Thoracic aorta (tissue), 2 donors: ENCODE data around the gene CCDC187. TPM values are rescaled to one million over a fixed set of nuclear protein-coding genes. Genes with fewer than 3 reads are reported as not detected.

ENCODE experiments used
- ATAC-seq: fragments of 150-250 bp; one replicate; pipeline ENCODE4 v1.8.0; 2017; ENCODE audit warnings: low read depth; ENCODE audit not compliant: insufficient number of reproducible peaks, low FRiP score
- DNase-seq: peaks from one replicate; pipeline ENCODE4 v3.0.0-alpha.2; 2020; ENCODE audit warnings: low spot score
- H3K27ac ChIP-seq, 2 donors: fragments of 200-600 bp; sonication (generic); 1 replicate in 1 of 2; 2 replicates in 1 of 2; pipeline ENCODE4 v1.5.1; 2016; ENCODE audit warnings: mild to moderate bottlenecking in 2 of 2, moderate library complexity in 2 of 2
- H3K27me3 ChIP-seq: fragments of 200-600 bp; sonication (generic); replicated peaks from 2 replicates; pipeline ENCODE4 v1.6.0; 2016; ENCODE audit warnings: mild to moderate bottlenecking; ENCODE audit not compliant: insufficient read depth
- H3K36me3 ChIP-seq: fragments of 200-600 bp; sonication (generic); one replicate; pipeline ENCODE4 v1.5.1; 2016
- H3K4me1 ChIP-seq, 2 donors: fragments of 200-600 bp; sonication (generic); 1 replicate in 1 of 2; 2 replicates in 1 of 2; pipeline versions ENCODE4 v1.5.1 to v1.6.0; 2016; ENCODE audit warnings: low read depth in 2 of 2, mild to moderate bottlenecking in 1 of 2; ENCODE audit not compliant: control insufficient read depth in 1 of 2
- H3K4me3 ChIP-seq: fragments of 200-600 bp; sonication (generic); 2 replicates; pipeline ENCODE4 v1.5.1; 2016; ENCODE audit warnings: mild to moderate bottlenecking
- H3K9me3 ChIP-seq: fragments of 200-600 bp; sonication (generic); 2 replicates; pipeline ENCODE4 v1.5.1; 2016
- total RNA-seq, 2 donors: library from RNA; depleted of rRNA; stranded (reverse); fragments of >200 nt; gene quantifications; one replicate each; pipeline versions ENCODE4 v1.1.0 to v1.2.3, GENCODE V29; 2016
- TF ChIP-seq, protein P1 (sequence below): fragments of 200-600 bp; sonication (generic); IDR thresholded peaks from one replicate; pipeline ENCODE4 v1.5.1; 2019; ENCODE audit warnings: antibody characterized with exemption

CCDC187 gene
- total RNA-seq, 2 donors from 2014 or later: not detected

DNA sequence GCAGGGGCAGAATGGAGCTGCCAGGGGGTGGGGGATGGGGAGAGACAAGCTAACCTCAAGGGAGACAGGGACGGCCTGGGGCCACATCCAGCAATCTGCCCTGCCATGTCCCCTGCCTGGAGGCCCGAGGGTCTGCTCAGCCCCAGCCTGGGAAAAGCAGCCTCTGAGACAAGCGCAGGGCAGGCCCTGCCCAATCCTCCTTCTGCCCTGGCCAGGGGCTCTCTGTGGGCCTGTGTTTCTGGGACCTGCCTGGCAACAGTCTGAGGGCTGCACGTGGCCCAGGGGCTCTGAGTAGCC lies 44.4 kb downstream of the CCDC187 start:
- H3K4me1 ChIP-seq: no peaks in the 10 kb centered on the region
- H3K4me3 ChIP-seq: no peak overlapping the region
- no peaks in the 10 kb centered on the region for H3K27me3 ChIP-seq
- ATAC-seq: no peak
- H3K36me3 ChIP-seq: no peaks in the 10 kb centered on the region
- no peaks in the 10 kb centered on the region for H3K9me3 ChIP-seq
- no peak for DNase-seq
- H3K27ac ChIP-seq: no peak overlapping the region
- TF ChIP-seq, protein P1, sequence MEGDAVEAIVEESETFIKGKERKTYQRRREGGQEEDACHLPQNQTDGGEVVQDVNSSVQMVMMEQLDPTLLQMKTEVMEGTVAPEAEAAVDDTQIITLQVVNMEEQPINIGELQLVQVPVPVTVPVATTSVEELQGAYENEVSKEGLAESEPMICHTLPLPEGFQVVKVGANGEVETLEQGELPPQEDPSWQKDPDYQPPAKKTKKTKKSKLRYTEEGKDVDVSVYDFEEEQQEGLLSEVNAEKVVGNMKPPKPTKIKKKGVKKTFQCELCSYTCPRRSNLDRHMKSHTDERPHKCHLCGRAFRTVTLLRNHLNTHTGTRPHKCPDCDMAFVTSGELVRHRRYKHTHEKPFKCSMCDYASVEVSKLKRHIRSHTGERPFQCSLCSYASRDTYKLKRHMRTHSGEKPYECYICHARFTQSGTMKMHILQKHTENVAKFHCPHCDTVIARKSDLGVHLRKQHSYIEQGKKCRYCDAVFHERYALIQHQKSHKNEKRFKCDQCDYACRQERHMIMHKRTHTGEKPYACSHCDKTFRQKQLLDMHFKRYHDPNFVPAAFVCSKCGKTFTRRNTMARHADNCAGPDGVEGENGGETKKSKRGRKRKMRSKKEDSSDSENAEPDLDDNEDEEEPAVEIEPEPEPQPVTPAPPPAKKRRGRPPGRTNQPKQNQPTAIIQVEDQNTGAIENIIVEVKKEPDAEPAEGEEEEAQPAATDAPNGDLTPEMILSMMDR: no peak

DNA sequence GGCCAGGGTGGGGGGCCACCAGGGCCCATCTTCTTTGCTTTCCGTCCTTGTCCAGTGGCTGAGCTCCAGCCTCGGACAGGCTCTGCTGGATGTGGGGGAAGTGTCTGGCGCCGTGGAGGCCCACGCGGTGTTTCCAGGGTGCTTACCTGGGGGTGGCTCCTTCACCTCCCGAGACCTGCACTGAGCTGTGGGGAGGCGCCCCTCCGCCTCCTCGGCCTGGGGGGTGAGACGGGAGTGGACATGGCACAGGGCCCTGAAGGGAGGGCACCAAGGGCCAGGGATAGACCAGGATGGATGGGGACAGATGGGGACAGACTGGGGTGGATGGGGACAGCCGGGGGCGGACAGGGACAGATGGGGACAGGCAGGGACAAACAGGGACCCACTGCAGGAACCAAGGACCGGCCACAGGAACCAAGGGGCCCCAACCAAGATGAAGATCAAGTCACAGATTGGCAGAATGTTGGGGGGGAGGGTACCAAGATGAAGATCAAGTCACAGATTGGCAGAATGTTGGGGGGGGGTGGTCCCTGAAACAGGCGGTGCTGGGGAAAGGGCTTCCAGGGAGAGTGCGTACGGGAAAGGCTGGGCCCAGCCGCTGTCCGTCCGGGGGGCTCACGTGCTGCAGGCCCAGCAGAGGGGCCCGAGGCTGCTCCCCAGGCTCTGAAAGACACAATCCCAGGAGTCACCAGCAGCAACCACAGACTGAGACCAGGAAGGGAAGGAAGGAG lies 44.9 kb downstream of the CCDC187 start:
- ATAC-seq (no peak), DNase-seq (no peak)
- Histone ChIP-seq H3K4me3 (no peak overlapping the region), H3K36me3 (no peaks in the 10 kb centered on the region), H3K9me3 (no peaks in the 10 kb centered on the region), H3K27ac (no peak overlapping the region), H3K27me3 (no peaks in the 10 kb centered on the region), H3K4me1 (no peaks in the 10 kb centered on the region)
- TF ChIP-seq, protein P1: no peak

DNA sequence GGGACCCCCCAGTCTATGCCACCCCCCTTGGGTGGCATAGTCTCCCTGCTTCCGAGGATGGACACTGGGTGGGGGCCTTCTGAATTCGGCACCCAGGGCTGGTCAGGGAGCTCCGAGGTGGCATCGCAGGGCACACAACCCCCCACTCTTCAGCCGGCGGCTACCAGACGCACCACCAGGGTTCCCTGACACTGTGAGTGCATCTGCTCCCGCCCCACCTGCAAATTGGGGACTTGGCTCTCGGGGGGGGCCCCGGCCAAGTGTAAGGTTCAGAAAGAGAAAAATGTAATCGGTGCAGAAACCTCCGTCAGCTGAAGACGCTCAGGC lies 45.6 kb downstream of the CCDC187 start:
- H3K4me1 ChIP-seq: no peaks in the 10 kb centered on the region
- no peaks in the 10 kb centered on the region for H3K9me3 ChIP-seq
- DNase-seq (no peak), ATAC-seq (no peak)
- H3K27ac ChIP-seq: no peak overlapping the region
- TF ChIP-seq, protein P1: no peak
- H3K4me3 ChIP-seq: no peak overlapping the region
- H3K27me3 ChIP-seq: no peaks in the 10 kb centered on the region
- no peaks in the 10 kb centered on the region for H3K36me3 ChIP-seq

DNA sequence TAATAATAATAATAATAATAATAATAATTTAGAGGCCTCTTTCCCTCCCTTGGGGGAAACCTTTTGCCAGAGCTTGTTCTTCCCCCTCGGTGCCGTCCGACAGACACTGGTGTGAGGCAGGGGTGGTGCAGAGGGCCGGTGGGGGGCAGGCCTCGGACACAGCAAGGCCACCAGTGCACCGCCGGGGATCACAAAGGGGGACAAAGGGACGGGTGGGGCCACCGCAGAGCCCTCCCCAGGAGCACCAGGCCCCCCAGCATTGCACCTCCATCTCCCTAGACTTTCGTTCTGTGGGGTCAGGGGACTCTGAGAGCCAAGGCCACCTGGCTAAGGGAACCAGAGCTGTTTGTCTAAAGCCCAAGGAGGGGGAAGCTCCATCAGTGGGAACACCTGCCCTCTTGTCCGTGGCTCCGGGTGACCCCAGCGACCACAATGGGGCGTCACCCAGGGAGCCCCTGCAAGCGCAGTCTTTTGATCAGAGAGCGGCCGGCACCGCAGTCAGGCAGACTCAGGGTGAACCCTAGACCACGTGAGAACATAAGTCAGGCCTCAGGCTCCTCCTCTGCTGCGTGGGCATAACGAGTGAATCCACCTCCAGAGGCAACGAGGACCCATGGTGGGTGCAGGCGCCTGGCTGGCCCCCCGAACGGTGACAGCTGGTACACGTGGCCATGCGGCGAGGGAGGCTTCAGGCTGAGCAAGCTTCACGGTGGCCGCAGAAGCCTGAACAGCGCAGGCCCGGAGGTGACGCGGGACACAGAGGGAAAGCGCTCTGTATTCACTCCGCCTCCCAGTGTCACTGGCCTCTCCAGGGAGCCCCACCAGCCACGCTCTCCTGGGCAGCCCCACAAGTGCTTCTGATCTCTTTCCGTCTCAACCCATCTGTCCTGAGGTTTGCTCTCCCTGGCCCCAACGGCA lies 46.3 kb downstream of the CCDC187 start:
- H3K27ac ChIP-seq: no peak overlapping the region
- no peaks in the 10 kb centered on the region for H3K9me3 ChIP-seq
- no peaks in the 10 kb centered on the region for H3K4me1 ChIP-seq
- H3K36me3 ChIP-seq: no peaks in the 10 kb centered on the region
- DNase-seq (no peak), ATAC-seq (no peak)
- TF ChIP-seq, protein P1: no peak
- H3K27me3 ChIP-seq: no peaks in the 10 kb centered on the region
- H3K4me3 ChIP-seq: no peak overlapping the region
